GM12891 (cell line): ENCODE measurements around the gene MAN1A2.

Source experiments
- POLR2A ChIP-seq: IDR thresholded peaks from 2 replicates; pipeline ENCODE4 v1.6.1; 2011; ENCODE audit warnings: low read depth, low read length, control low read depth
- TAF1 ChIP-seq: IDR thresholded peaks from 2 replicates; pipeline ENCODE4 v1.6.1; 2011; ENCODE audit warnings: low read depth, low read length, control low read depth

DNA sequence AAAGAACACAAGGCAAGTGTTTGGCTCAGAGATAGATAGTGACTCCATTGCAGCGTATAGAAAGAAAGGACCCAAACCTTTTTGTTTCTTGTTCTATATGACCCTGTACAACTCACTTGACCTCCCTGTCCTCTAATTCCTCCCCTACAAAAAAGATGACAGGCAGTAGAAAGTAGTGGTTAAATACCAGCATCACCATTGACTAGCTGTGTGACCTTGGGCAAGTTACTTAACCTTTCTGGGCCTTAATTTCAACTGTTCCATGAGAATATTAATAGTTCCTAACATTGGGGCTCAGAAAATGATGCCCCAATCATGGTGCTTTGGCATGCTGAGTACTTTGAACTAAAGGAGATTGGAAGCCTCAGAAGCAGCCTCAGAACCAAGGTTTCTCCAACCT lies 46.7 kb upstream of the MAN1A2 start:
- no peak for TF ChIP-seq POLR2A
- no peak for TF ChIP-seq TAF1
